ENCODE data around the gene CNTNAP2. TPM values are rescaled to one million over a fixed set of nuclear protein-coding genes. Genes with fewer than 3 reads are reported as not detected.

CNTNAP2 gene
- total RNA-seq, 2 donors from 2014 or later, result 3.5 to 4.0 TPM

DNA sequence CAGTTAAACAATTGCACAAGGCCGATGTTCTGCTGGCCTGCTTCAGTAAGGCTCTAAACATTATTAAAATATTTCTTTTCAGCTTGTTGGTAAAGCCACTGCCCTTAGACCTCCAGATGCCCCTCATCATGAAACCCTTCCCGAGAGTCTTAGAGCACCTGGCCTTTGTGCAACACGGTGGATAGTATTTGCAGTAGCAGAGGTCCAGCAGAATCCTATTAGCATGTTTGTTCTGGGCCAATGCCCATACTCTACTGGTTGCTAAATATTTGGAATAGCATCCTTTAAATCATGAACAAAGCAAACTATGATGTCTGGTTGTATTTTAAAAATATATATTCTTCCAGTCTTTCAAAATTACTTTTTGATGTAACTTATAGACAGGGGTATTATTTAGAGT is 584.6 kb downstream of the CNTNAP2 start:
- DNase-seq (no peak), ATAC-seq (no peak)
- intact Hi-C loops (cut with DNase I, micrococcal nuclease), result no loop called here

DNA sequence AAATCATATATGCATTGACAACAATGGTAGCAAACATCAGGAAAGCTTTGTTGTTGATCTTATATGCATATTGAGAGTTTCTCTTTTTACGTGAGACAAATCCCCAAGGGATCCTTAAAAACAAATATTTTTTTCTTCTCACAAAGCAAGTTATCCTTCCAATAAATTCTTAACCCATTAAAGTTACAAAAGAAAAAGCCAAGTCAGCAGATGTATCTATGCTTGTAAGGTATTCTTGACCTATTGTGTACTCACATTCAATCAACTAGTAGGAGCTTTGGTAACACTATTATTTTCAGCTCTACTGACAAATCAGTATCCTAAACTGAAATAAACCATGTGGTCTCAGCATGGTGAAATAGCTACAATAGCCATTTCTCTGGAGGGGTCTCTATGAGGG is 586.3 kb downstream of the CNTNAP2 start:
- no peak for DNase-seq
- intact Hi-C loops (cut with DNase I, micrococcal nuclease), result no loop called here

DNA sequence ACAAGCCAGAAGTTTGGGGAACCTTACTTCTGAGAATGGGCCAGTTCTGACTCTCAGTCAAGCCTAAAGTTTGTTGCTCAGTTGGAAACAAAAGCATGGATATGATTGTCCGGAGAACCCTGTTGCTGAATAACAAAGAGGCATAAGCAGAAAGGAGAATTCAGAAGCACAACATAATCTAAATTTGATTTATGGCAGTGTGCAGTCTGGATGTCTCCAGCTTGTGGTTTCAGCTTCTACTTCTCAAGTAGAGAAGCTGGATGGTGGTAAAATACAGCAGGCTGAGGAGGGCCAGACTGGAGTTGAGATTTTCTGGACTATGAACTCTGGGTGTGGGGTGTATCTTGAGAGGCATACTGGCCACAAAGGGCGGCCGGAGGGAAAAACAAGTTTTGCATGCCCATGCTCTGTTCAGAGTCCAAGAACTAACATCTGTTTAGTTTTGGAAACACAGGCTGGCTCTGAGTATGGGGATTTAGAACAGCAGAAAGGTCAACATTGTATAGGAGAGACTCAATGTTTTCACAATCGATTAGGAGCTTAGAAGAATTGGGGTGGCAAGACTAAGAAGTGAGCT is 592.9 kb downstream of the CNTNAP2 start:
- DNase-seq, result no peak
- intact Hi-C loops (cut with DNase I, micrococcal nuclease), result no loop called here
- no peak for ATAC-seq

More for the DNA sequence above, 586.3 kb downstream of the CNTNAP2 start:
- ATAC-seq, result no peak

DNA sequence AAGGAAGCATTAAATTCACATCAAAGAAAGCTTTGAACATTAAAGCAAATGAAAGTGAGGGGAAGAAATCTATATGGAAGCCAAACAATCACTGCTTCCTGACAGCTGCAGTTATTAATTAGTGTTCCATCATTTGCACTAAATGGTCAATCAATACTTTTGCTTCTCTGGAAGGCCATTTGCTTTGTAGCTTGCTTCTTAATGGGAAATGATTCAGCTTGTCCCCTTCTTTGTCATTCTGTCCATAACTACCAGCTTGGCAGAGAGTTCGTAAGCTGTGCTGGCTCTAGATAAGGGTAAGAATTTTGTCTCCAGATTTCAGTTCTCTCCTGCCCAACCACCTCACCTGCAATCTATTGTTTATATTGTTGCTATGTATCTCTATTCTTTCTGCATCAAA is 596.6 kb downstream of the CNTNAP2 start:
- no peak for DNase-seq
- no peak for ATAC-seq
- intact Hi-C loops (cut with DNase I, micrococcal nuclease), result no loop called here

DNA sequence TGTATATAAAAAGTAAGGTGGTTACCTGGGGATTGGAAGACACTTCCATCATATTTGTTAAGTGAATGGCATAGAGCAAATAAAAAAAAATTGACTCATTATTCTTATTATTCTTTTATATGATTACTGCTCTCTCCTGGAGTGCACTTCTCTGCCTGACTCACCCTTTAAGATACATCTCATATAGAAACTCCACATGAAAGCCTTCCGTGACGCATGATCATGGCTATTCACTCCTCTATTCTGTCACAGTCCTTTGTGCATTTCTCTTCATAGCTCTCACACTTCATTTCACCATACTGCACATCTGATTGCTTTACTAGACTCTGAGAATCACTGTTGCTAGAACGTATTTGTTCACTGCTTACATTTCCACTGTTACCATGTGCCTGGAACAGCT is 597.3 kb downstream of the CNTNAP2 start:
- no peak for ATAC-seq
- intact Hi-C loops (cut with DNase I, micrococcal nuclease), result no loop called here
- DNase-seq, result no peak

DNA sequence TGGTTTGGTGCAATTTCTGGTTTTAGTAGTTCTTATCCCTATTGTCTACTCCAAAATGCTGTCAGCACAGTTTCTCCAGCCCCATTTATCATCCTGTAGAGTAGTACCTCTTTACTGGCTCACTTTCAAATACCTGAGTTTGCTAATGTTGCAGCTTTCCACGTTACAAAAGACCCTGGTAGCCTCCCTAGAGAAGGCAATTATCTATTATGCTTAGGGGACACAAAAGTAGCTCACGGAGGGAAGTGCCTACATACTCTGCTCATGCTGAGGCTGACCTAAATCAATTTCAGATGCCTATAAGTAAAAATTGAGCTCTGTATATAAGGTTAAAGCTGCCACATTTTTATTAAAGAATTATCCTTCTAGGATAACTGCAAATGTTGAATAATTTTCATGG is 603.6 kb downstream of the CNTNAP2 start:
- no peak for DNase-seq

DNA sequence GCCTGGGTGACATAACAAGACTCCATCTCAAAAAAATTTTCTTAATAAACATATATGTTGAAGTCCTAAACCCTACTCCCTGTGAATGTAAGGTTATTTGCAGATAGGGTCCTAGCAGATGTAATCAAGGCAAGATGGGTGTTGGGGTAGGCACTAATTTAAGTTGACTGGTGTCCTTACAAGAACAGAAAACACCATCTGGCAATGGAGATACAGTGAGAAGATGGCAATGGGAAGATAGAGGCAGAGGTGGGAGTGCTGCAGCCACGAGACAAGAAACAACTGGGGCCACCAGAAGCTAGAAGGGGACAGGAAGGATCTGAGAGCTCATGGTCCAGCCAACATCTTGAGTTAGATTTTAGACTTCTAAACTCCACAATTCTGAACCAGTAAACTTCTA is 606.4 kb downstream of the CNTNAP2 start:
- ATAC-seq (no peak), DNase-seq (no peak)
- intact Hi-C loops (cut with DNase I, micrococcal nuclease), result no loop called here

More for the DNA sequence above, 603.6 kb downstream of the CNTNAP2 start:
- ATAC-seq, result no peak
- intact Hi-C loops (cut with DNase I, micrococcal nuclease), result no loop called here

DNA sequence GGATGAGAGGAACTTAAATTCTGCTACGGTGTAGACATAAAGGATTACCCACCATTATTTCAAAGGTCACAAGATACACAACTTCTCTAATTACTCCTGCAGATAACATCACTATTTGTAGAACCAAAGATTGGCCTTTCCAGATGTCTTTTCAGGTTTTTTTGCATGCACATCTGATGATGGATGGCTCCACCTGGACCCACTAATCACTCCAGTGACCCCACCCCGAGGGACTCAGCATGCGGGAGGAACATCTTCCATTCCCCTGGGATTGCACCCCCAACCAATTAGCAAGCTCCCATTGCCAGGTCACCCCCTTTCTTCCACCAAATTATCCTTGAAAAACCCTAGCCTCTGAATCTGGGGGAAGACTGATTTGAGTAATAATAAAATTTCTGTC is 608.9 kb downstream of the CNTNAP2 start:
- intact Hi-C loops (cut with DNase I, micrococcal nuclease), result no loop called here
- ATAC-seq (no peak), DNase-seq (no peak)

DNA sequence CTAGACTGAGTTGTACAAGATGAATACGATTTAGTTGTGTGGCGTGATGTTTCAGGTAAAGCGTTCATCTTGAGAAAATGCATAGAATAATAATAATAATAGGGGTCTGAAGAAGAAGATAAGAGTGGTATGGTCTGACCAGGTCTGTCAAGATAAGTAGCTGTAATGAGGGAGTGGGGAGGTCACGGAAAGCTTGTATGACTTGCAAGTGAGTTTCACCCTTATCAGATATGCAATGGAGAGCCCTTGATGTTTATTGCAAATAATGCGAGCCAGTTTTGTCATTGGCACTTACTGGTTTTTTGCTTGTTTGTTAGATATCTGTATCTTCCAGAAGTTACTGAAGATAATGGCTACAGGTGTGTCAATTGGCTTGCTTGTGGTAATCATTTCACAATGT is 611.5 kb downstream of the CNTNAP2 start:
- DNase-seq (no peak), ATAC-seq (no peak)
- intact Hi-C loops (cut with DNase I, micrococcal nuclease), result no loop called here

DNA sequence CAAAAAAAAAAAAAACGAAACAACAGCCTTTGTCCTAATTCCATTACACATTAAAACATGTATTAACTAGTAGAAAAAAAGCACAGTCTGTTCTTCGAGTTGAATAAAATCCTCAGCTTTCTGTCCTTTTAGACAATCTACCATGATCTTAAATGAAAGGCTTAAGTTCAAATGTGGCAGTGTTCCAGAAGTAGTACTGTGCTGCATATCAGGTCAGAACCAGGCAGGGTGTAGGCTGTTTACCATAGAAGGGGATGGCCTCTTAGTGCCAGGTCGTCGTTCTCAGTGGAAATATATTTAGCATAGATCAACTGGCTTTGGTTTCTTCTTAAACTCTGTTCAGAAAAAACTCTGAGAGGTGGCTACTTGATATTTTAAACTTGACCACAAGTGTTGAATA is 612.0 kb downstream of the CNTNAP2 start:
- intact Hi-C loops (cut with DNase I, micrococcal nuclease), result no loop called here
- no peak for DNase-seq
- ATAC-seq, result no peak

DNA sequence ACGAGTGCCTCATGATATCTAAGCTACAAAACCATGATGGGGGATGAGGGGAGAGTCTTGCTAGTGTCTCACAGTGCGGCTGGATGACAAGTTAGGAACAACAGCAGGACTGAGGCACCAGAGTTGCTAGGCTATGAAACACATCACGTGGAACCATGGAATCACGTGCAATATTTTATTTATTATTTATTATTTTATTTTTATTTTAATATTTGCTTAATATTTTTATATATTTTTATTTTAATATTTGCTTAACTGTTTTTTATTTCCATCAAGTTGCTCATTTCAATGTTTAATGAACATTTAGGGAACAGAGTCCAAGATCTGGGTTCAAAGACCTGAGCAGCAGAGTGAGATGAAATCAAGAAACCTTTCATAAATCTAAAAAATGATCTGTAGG is 614.6 kb downstream of the CNTNAP2 start:
- DNase-seq, result no peak
- no peak for ATAC-seq
- intact Hi-C loops (cut with DNase I, micrococcal nuclease), result no loop called here

DNA sequence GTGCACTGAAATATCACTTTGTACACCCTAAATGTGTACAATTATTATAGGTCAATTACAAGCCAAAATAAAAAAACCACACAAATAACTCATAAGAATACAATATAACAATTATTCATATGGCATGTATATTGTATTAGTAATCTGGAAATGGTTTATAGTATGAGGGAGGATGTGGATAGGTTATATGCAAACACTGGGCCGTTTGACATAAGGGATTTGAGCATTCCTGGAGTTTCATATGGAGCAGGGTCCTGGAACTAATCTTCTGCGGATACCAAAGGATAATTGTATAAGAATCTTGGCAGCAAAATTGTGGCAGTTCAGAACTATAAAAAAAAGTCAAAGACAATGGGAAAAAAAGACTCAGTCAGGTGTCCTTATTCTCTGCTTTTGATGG is 619.4 kb downstream of the CNTNAP2 start:
- no peak for DNase-seq
- intact Hi-C loops (cut with DNase I, micrococcal nuclease), result no loop called here
- ATAC-seq, result no peak

DNA sequence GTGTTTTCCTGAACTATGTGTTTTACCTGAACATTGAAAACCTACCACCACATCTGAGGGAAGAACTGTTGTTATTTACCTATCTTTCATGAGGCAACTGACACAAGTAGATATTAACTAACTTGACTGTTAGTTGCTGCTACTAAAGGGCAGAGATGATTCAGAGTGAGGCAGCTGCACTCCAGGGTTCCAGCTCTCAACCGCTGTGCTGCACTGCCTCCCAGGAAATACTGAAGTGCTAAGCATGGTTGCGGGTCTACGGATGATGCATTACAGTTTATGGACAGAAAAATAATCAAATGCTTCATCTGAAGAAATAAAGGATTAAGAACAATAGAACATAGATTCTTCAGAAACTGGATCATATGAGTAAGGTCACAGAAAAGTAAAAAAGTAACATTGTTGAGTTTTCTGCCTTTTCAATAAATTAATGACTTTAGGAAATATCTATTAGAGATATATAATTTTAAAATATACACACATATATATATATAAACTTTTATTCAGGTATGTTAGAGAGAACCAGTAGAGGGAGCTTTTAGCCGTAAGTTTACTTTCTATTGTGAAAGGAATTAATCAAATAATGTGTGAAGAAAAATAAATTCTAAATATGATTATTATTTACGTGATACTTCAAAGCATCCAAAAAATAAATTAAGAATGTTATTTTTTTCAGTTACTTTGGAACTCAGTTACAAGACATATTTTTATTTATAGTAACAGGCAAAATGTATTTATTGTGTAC is 620.0 kb downstream of the CNTNAP2 start:
- intact Hi-C loops (cut with DNase I, micrococcal nuclease), result no loop called here
- ATAC-seq (no peak), DNase-seq (no peak)

DNA sequence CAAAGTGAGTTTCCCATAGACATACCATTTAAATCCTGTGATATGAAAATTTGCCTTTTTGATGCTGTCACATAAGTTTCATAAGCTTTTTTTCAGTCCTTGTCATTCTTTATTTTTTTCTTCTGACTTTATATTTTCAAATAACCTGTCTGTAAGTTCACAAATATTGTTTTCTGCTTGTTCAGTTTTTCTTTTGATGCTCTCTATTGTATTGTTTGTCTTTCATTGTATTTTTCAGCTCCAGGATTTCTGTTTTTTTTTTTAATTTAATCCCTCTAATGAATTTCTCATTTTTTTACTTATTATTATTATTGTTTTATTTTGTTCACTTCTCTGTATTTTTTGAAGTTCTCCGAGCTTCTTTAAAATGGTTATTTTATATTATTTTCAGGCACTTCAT is 623.4 kb downstream of the CNTNAP2 start:
- intact Hi-C loops (cut with DNase I, micrococcal nuclease), result no loop called here
- DNase-seq (no peak), ATAC-seq (no peak)

DNA sequence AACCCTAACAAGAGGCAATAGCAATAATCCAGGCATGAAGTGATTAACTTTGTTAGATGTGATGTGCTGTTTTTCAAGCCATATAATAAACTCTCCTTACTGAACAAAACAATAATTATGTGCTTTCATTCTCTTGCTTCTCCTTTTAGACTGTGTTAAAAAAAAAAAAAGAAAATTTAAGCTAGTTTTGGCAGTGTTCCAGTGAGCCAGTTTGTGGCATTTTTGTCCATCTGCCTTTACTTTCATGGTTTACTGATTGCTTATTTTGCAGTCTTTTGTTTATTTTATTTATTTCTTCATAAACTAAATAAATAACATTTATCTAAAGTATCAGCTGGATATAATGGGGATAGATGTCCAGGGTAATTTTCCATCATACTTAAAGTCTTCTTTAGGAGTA is 625.3 kb downstream of the CNTNAP2 start:
- intact Hi-C loops (cut with DNase I, micrococcal nuclease), result no loop called here
- DNase-seq, result no peak
- ATAC-seq, result no peak

DNA sequence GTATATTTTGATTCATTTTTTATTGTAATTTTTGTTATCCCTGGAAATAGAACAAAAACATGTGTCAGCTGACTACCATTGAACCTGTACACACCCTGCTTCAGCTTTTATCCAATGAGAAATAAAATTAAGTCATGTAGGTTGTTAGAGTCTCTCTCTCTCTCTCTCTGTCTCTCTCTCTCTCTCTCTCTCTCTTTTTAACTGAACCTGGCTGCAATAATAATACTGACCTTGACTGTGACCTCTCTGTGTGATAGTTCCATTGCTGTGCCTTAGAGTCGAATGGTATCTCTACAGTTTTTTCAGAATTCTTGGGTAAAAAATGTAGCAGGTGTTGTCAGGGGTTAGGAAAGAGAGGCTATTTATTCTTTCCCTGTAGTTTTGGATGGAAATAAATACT is 637.8 kb downstream of the CNTNAP2 start:
- intact Hi-C loops (cut with DNase I, micrococcal nuclease), result no loop called here
- DNase-seq, result no peak
- no peak for ATAC-seq

DNA sequence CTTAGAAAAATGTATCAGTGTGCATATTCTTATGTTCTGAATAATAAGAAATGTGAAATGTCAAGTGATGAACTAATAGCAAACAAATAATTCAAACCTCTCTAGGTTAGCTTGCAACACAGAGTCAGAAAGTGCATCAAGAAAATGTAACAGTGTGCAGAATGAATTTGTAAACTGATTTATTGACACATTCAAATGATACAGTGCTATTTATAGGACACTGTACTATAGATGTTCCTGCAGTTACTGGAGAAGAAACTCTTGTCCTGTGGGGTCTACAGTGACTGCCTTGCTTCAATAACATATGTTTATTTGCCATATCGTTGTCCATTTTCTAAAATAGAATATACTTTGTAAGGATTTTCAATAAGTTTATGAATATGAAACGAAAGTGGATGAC is 639.0 kb downstream of the CNTNAP2 start:
- no peak for DNase-seq
- intact Hi-C loops (cut with DNase I, micrococcal nuclease), result no loop called here
- ATAC-seq, result no peak

DNA sequence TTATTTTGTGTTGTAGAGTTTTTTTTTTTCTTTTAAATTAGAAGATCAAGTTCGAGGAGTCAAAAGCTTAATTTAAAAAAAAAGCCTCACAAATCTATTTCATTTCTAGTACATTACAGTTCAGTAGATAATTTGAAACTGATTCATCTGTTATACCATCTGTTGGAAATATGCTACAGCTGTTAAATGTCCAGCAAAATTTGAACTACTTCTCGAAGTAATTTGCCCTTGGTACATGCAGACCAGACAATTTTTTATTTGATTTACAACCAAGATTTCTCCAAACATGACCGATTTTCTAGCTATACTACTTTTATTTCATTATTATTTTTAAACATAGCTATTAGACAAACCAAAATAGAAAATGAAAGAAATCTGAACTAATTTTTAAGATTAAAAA is 647.9 kb downstream of the CNTNAP2 start:
- intact Hi-C loops (cut with DNase I, micrococcal nuclease), result no loop called here
- DNase-seq, result no peak
- no peak for ATAC-seq

DNA sequence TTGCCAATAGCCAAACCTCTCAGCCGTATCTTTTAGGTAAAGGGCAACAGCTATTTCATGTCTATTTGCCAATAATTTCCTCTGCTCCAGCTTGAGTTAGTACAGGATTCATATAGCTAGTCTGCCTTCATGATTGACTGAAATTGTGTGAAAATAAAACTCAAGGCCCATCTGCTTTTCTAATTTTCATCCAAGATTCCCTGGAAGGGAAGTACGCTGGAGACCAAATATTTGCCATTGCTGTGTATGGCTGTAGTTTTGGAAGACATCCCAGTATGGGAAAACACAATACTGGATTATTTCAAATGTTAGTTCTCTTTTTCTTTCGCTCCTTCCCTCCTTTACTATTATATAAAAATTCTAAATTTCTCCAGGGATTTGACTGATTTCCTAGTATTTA is 652.4 kb downstream of the CNTNAP2 start:
- no peak for DNase-seq
- intact Hi-C loops (cut with DNase I, micrococcal nuclease), result no loop called here
- no peak for ATAC-seq

DNA sequence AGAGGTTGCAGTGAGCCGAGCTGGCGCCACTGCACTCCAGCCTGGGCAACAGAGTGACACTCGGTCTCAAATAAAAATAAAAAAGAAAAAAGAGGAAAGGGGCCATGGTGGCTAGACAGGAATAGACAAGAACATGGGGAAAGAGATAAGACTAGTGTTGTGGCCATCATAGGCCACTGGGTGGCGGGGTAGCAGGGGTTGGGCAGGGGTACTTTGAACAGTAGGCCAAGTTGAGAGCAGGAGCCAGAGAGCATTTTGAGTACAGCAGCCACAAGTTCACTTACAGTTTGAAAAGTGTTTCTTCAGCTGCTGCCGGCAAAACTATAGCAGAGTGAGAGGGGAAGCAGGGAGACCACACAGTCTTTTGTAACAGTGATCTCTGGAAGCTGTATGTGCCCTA is 656.0 kb downstream of the CNTNAP2 start:
- no peak for DNase-seq
- ATAC-seq, result no peak
- intact Hi-C loops (cut with DNase I, micrococcal nuclease), result no loop called here

DNA sequence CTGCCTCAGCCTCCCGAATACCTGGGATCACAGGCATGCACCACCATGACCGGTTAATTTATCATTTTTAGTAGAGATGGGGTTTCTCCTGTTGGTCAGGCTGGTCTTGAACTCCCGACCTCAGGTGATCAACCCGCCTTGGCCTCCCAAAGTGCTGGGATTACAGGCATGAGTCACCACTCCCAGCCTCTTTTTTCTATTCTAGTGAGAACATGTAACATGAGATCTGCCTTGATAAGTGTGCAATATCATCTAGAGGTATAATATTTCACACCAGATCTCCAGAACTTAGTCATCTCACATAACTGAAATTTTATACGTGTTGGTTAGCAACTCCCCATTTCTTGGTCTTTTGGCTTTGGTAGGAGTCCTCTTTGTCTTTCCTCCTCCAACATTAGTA is 656.9 kb downstream of the CNTNAP2 start:
- intact Hi-C loops (cut with DNase I, micrococcal nuclease), result no loop called here

More for the DNA sequence above, 656.9 kb downstream of the CNTNAP2 start:
- DNase-seq (no peak), ATAC-seq (no peak)

Measured in left colon (tissue), 2 donors.